NT2/D1 (cell line): ENCODE data around the gene NUP133.

Source experiments
- DNase-seq: peaks from one replicate; pipeline ENCODE4 v3.0.0-alpha.2; 2011; ENCODE audit warnings: low read depth, low spot score
- H3K27me3 ChIP-seq: 2 replicates; pipeline ENCODE4 v1.6.0; 2011; ENCODE audit warnings: mild to moderate bottlenecking; ENCODE audit not compliant: insufficient read length, insufficient read depth
- H3K36me3 ChIP-seq: 2 replicates; pipeline ENCODE4 v1.6.1; 2011; ENCODE audit warnings: mild to moderate bottlenecking, low read length, mixed read lengths; ENCODE audit not compliant: insufficient read depth, insufficient read length
- H3K4me1 ChIP-seq: 2 replicates; pipeline ENCODE4 v1.5.1; 2011; ENCODE audit not compliant: insufficient read depth, insufficient read length
- H3K4me3 ChIP-seq: 2 replicates; pipeline ENCODE4 v1.5.1; 2011; ENCODE audit warnings: low read depth; ENCODE audit not compliant: insufficient read length
- H3K9ac ChIP-seq: 2 replicates; pipeline ENCODE4 v1.6.0; 2011; ENCODE audit warnings: low read depth; ENCODE audit not compliant: insufficient read length
- H3K9me3 ChIP-seq: 2 replicates; pipeline ENCODE4 v1.5.1; 2011; ENCODE audit warnings: mild to moderate bottlenecking, low read length; ENCODE audit not compliant: insufficient read depth
- SUZ12 ChIP-seq: IDR thresholded peaks from 2 replicates; pipeline ENCODE4 v1.6.1; 2011; ENCODE audit not compliant: insufficient read length, insufficient read depth; ENCODE audit errors: extremely low read depth
- YY1 ChIP-seq: IDR thresholded peaks from 2 replicates; pipeline ENCODE4 v1.6.1; 2011; ENCODE audit not compliant: insufficient read length, insufficient read depth
- ZNF274 ChIP-seq: IDR thresholded peaks from 2 replicates; pipeline ENCODE4 v1.6.1; 2011; ENCODE audit warnings: mild to moderate bottlenecking, low read depth, low read length

NUP133 gene

DNA sequence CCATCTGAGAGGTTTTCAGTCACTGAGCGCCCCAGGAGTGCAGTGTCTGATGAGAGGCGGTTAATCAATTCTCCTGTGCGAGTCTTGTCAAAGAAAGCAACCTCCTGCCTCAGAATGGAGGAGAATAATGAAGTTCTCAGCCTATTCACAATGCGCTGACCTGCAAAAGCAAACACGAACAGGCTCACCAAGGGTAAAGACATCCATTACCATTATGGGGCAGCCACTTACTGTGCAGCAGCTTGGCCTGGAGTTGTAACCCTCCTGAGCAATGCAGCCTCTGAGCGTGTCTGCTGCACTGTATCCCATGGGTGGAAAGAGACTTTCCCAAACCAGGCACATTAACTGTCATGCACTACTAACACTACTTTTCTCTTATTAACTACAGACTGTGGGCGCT is 39.4 kb upstream of the NUP133 start:
- DNase-seq, result no peak
- TF ChIP-seq SUZ12, result no peak
- no peak for TF ChIP-seq YY1
- no peak for TF ChIP-seq ZNF274
- no peaks in the 10 kb centered on the region for H3K9me3 ChIP-seq
- no peak overlapping the region for H3K9ac ChIP-seq
- H3K4me1 ChIP-seq, result no peaks in the 10 kb centered on the region
- H3K36me3 ChIP-seq, result peaks cover 46% of the 10 kb centered on the region
- no peaks in the 10 kb centered on the region for H3K27me3 ChIP-seq
- H3K4me3 ChIP-seq, result no peak overlapping the region

DNA sequence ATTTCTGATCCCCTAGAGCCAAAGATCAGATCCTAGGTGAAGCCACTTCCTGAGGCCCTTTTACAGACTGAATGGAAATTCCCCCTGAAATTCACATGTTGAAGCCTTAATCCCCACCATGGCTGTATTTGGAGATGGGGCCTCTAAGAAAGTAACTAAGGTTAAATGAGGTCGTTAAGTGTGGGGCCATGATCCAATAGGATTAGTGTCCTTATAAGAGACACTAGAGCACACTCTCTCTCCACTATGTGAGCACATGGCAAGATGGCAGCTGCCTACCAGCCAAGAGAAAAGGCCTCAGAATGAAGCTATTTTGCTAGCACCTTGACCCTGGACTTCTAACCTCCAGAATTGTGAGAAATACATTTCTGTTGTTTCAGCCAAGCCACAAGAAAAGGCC is 36.4 kb upstream of the NUP133 start:
- TF ChIP-seq ZNF274, result no peak
- TF ChIP-seq SUZ12, result no peak
- TF ChIP-seq YY1, result no peak
- no peak for DNase-seq
- Histone ChIP-seq H3K9ac (no peak overlapping the region), H3K4me1 (no peaks in the 10 kb centered on the region), H3K9me3 (no peaks in the 10 kb centered on the region), H3K36me3 (peaks cover 66% of the 10 kb centered on the region), H3K27me3 (no peaks in the 10 kb centered on the region), H3K4me3 (no peak overlapping the region)

DNA sequence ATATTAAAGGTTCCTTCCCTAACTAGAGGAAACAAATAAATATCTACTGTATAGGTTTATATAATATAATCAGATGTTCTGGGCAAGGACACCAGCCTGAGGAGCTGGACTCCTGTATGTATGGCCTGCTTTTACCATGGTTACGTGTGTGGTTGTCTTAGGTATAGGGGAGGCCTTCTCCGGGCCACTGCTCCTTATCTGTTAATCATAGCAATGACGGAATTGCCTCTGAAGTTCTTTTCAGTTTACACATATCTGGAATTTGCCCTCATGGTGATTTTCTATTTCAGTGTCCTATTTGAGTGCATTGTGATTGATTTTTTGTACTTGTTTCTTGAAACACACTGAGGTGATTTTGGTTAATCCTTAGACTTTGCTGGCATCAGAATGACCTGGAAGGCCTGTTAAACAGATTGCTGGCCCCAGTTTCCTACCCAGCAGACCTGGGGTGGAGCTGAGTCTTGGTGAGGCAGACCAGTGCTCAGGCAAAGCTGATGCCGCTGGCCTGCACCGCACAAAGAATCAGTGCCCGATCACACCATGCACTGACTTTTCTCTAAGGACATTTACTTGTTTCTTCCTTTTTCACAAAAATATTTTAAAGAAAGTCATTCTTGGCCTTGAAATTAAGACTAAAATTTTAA is 31.8 kb upstream of the NUP133 start:
- DNase-seq, result no peak
- Histone ChIP-seq H3K27me3 (no peaks in the 10 kb centered on the region), H3K9ac (no peak overlapping the region), H3K4me1 (no peaks in the 10 kb centered on the region), H3K9me3 (no peaks in the 10 kb centered on the region), H3K4me3 (no peak overlapping the region), H3K36me3 (peaks cover 62% of the 10 kb centered on the region)
- TF ChIP-seq SUZ12 (no peak), ZNF274 (no peak), YY1 (no peak)

DNA sequence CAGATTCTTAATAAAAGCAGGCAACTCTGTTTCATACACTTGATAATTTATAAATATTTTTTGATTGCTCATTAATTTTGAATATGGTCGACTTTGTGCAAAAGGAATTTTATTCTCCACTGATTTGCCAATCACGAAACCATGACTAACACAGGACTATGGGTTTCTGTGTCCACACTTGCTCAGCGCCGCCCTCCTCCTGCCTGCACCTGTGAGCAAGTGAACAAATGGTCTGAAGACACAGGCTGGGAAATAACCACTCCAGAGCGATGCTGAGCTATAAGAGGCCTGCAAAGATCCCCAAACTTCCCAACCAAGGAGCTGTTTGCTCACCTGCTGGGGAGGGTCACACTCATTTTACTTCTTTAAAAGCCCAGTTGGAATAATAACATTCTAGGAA is 30.8 kb upstream of the NUP133 start:
- Histone ChIP-seq H3K4me1 (no peaks in the 10 kb centered on the region), H3K27me3 (no peaks in the 10 kb centered on the region), H3K36me3 (peaks cover 54% of the 10 kb centered on the region), H3K4me3 (no peak overlapping the region), H3K9me3 (no peaks in the 10 kb centered on the region), H3K9ac (no peak overlapping the region)
- no peak for TF ChIP-seq YY1
- no peak for TF ChIP-seq SUZ12
- no peak for TF ChIP-seq ZNF274
- no peak for DNase-seq

DNA sequence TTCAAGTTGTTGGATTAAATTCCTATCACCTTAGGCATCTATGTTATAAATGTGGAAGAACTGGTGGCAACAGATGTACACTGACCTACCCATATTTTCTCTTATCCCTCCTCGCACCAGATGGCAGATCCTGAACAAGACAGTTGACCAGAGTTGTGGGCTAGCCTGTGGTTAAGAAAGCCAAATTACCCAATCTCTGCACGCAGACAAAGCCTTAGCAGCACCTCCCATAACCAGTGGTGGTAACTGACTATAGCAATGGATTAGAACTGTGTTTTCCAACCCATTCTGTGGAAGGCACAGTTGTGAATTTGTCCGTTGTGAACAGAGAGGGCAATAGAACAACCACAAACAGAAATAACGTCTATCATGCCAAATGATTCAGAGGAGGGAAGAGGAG is 29.8 kb upstream of the NUP133 start:
- Histone ChIP-seq H3K4me1 (no peaks in the 10 kb centered on the region), H3K36me3 (peaks cover 49% of the 10 kb centered on the region), H3K4me3 (no peak overlapping the region), H3K9ac (no peak overlapping the region), H3K27me3 (no peaks in the 10 kb centered on the region), H3K9me3 (no peaks in the 10 kb centered on the region)
- TF ChIP-seq SUZ12 (no peak), ZNF274 (no peak), YY1 (no peak)
- no peak for DNase-seq

DNA sequence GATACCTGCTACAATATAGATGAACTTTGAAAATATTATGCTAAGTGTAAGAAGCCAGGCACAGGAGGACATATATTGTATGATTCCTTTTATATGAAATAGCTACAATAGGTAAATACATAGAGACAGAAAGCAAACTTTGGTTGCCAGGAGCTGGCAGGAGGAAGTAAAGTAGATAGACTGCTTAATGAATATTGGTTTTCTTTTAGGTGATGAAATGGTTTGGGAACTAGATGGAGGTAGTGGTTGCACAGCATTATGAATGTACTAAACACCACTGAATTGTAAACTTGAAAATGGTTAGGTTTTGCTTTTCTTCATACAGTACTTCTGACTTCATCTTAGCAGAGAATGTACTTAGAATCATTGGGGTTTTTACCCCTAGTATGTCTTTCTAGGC is 28.8 kb upstream of the NUP133 start:
- no peak for DNase-seq
- TF ChIP-seq YY1 (no peak), SUZ12 (no peak), ZNF274 (no peak)
- H3K36me3 ChIP-seq, result peaks cover 51% of the 10 kb centered on the region
- no peak overlapping the region for H3K9ac ChIP-seq
- H3K4me1 ChIP-seq, result no peaks in the 10 kb centered on the region
- no peaks in the 10 kb centered on the region for H3K27me3 ChIP-seq
- H3K9me3 ChIP-seq, result no peaks in the 10 kb centered on the region
- no peak overlapping the region for H3K4me3 ChIP-seq

DNA sequence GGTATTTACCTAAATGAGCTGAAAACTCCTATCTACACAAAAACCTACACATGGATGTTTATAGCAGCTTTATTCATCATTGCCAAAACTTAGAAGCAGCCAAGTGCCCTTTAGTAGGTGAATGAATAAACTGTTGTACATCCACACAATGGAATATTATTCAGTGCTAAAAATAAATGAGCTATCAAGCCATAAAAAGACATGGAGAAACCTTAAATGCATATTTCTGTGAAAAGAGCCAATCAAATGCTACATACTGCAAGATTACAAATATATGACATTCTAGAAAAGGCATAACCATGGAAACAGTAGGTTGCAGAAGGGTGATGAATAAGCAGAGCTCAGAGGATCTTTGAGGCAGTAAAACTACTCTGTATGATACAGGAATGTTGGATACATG is 27.1 kb upstream of the NUP133 start:
- Histone ChIP-seq H3K27me3 (no peaks in the 10 kb centered on the region), H3K9me3 (no peaks in the 10 kb centered on the region), H3K4me1 (no peaks in the 10 kb centered on the region), H3K4me3 (no peak overlapping the region), H3K36me3 (peaks cover 58% of the 10 kb centered on the region), H3K9ac (no peak overlapping the region)
- DNase-seq, result no peak
- TF ChIP-seq YY1 (no peak), ZNF274 (no peak), SUZ12 (no peak)

DNA sequence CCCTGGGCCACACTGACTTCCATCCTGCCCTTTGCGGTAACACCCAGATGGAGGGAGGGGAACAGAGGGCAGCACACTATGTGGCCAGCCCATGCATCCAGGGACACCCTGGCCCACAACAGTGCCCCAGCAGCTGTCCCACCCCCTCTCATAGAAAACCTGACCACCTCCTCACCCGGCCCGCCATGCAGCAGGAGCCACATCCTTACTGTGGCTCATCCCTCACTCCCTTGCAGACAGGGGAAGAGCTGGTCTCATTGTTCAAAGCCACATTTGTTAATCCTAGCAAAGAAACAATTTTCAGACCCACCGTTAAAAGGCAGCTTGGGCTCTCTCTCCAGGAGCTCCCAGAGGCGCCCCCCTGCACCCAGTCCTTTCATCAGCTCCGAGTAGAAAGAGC is 23.2 kb upstream of the NUP133 start:
- no peak overlapping the region for H3K9ac ChIP-seq
- peaks cover 60% of the 10 kb centered on the region for H3K36me3 ChIP-seq
- no peaks in the 10 kb centered on the region for H3K27me3 ChIP-seq
- no peak for DNase-seq
- H3K4me3 ChIP-seq, result no peak overlapping the region
- TF ChIP-seq SUZ12 (no peak), ZNF274 (no peak), YY1 (no peak)
- H3K4me1 ChIP-seq, result no peaks in the 10 kb centered on the region
- H3K9me3 ChIP-seq, result no peaks in the 10 kb centered on the region
